ENCODE measurements around the gene AMOTL1.

DNA sequence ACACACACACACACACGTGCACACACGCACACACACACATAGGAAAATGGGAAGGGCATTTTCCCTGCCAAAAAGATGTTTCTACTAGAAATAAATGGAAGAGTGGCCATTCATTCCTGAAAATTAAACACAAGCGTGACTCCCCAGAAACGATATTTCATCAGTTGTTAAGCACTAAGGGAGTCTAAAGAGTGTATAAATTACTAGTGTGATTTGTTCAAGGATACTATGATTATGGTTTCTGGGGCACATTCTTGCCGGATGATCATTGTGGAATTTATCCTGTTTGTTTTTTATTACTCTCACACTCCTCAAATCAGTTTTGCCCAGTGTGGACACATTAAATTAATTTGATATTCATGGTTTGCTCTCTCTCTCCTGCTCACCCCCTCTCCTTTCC lies 16.4 kb upstream of the AMOTL1 start:
- no peak for TF ChIP-seq POLR2AphosphoS5 (IDR thresholded peaks at IDR 0.05; ENCODE audit: low read depth, low read length)
- no peak for TF ChIP-seq POLR2A (IDR thresholded peaks at IDR 0.05; ENCODE audit: low read depth, low read length)
- no peak for TF ChIP-seq SPI1 (IDR thresholded peaks at IDR 0.05; ENCODE audit: low read depth, low read length)
